HCT116 (cell line): ENCODE measurements around the gene PTGDS. TPM values are rescaled to one million over a fixed set of nuclear protein-coding genes. Genes with fewer than 3 reads are reported as not detected.

ENCODE experiments used
- ATAC-seq: fragments of 200-7000 bp; cut with Tn5 transposase; 2 replicates; pipeline ENCODE4 v1.9.1; 2020; ENCODE audit warnings: mild to moderate bottlenecking, moderate library complexity
- BruUV-seq: library from RNA; stranded (reverse); fragments of 400-500 nt; replicated peaks from 2 replicates; lab custom pipeline; 2021; lab: Mats Ljungman, UMichigan
- CTCF ChIA-PET: fragments of 300-600 bp; sonication (Branson Sonifier 250); formaldehyde crosslinking; loops from one replicate; lab custom pipeline; 2021; ENCODE audit warnings: antibody characterized with exemption; lab: Charles Lee
- POLR2A ChIA-PET: fragments of 300-600, 350-600 bp; sonication (Branson Sonifier 250); formaldehyde crosslinking; loops from one replicate; lab custom pipeline; 2021; ENCODE audit warnings: antibody characterized with exemption; lab: Charles Lee
- RAD21 ChIA-PET, 2 experiments: fragments of 300-600 bp; sonication (Branson Sonifier 250); formaldehyde crosslinking; loops; one replicate each; lab custom pipeline; 2023; ENCODE audit warnings: low total read pairs in 2 of 2; ENCODE audit not compliant: uncharacterized antibody in 2 of 2, unreplicated experiment in 2 of 2, low non-redundant PET in 1 of 2; lab: Charles Lee
- DNase-seq: peaks from one replicate; pipeline ENCODE4 v3.0.0-alpha.2; 2010; ENCODE audit warnings: low read depth, low spot score
- H2AFZ ChIP-seq: fragments of 200-600 bp; shearing (Covaris generic), sonication (generic); 2 replicates; pipeline ENCODE4 v1.6.1; 2017; ENCODE audit warnings: low read depth, mixed run types, mixed read lengths, antibody characterized with exemption, low read length; ENCODE audit not compliant: poor library complexity, severe bottlenecking
- H3K27ac ChIP-seq: 2 replicates; pipeline ENCODE4 v1.5.1; 2012; ENCODE audit warnings: low read depth, low read length
- H3K27me3 ChIP-seq: fragments of 200-600 bp; sonication (generic); 2 replicates; pipeline ENCODE4 v1.6.1; 2016; ENCODE audit warnings: mixed run types, low read length, mixed read lengths; ENCODE audit not compliant: insufficient read depth
- H3K36me3 ChIP-seq, 2 experiments: fragments of 200-500 bp in 1 of 2; fragments of 200-600 bp in 1 of 2; sonication (Bioruptor generic) in 1 of 2; sonication (generic) in 1 of 2; 2 replicates each; pipeline versions ENCODE4 v1.5.1 to v1.6.1; 2014 to 2016; ENCODE audit warnings: low read length in 2 of 2, inconsistent platforms in 1 of 2, mixed read lengths in 1 of 2, mixed run types in 1 of 2; ENCODE audit not compliant: insufficient read depth in 2 of 2, control insufficient read depth in 1 of 2
- H3K4me1 ChIP-seq, 2 experiments: fragments of 200-600 bp in 1 of 2; sonication (generic) in 1 of 2; 2 replicates each; pipeline versions ENCODE4 v1.5.1 to v1.6.1; 2012 to 2017; ENCODE audit warnings: low read length in 2 of 2, inconsistent platforms in 1 of 2, mild to moderate bottlenecking in 1 of 2, mixed read lengths in 1 of 2, mixed run types in 1 of 2, moderate library complexity in 1 of 2; ENCODE audit not compliant: insufficient read depth in 2 of 2, control insufficient read depth in 1 of 2
- H3K4me2 ChIP-seq: fragments of 200-600 bp; sonication (generic); 2 replicates; pipeline ENCODE4 v1.6.1; 2017; ENCODE audit warnings: mixed run types, low read length, mixed read lengths
- H3K4me3 ChIP-seq, 2 experiments: fragments of 200-600 bp in 1 of 2; sonication (generic) in 1 of 2; replicated peaks in 1 of 2; 2 replicates each; pipeline ENCODE4 v1.5.1; 2011 to 2016; ENCODE audit warnings: low read length in 2 of 2, control low read depth in 1 of 2, low read depth in 1 of 2, mild to moderate bottlenecking in 1 of 2, mixed read lengths in 1 of 2, mixed run types in 1 of 2
- H3K79me2 ChIP-seq: fragments of 200-600 bp; sonication (generic); 2 replicates; pipeline ENCODE4 v1.6.1; 2017; ENCODE audit warnings: mild to moderate bottlenecking, mixed run types, low read length, moderate library complexity, mixed read lengths; ENCODE audit not compliant: insufficient read depth
- H3K9ac ChIP-seq: fragments of 200-600 bp; sonication (generic); 2 replicates; pipeline ENCODE4 v1.6.1; 2016; ENCODE audit warnings: low read length, mixed read lengths
- H3K9me2 ChIP-seq: fragments of 200-600 bp; sonication (generic), shearing (Covaris generic); 2 replicates; pipeline ENCODE4 v1.6.1; 2017; ENCODE audit warnings: mixed run types, mild to moderate bottlenecking, moderate library complexity; ENCODE audit not compliant: insufficient read depth
- H3K9me3 ChIP-seq, 2 experiments: fragments of 200-500 bp in 1 of 2; fragments of 200-600 bp in 1 of 2; sonication (Bioruptor generic) in 1 of 2; sonication (generic) in 1 of 2; 2 replicates each; pipeline ENCODE4 v1.6.1; 2014 to 2017; ENCODE audit warnings: low read length in 2 of 2, mixed read lengths in 2 of 2, inconsistent platforms in 1 of 2, low read depth in 1 of 2, mild to moderate bottlenecking in 1 of 2, mixed run types in 1 of 2, moderate library complexity in 1 of 2; ENCODE audit not compliant: control insufficient read depth in 1 of 2, insufficient read depth in 1 of 2
- H4K20me1 ChIP-seq: fragments of 200-600 bp; sonication (generic), shearing (Covaris generic); 2 replicates; pipeline ENCODE4 v1.6.1; 2017; ENCODE audit warnings: mixed run types, mild to moderate bottlenecking, moderate library complexity; ENCODE audit not compliant: insufficient read depth
- ATF3 ChIP-seq: IDR thresholded peaks from 2 replicates; pipeline ENCODE4 v1.6.1; 2012
- CEBPB ChIP-seq: IDR thresholded peaks from 2 replicates; pipeline ENCODE4 v1.6.1; 2012; ENCODE audit warnings: low read depth
- EZH2 ChIP-seq: fragments of 200-600 bp; sonication (generic); IDR thresholded peaks from 2 replicates; pipeline ENCODE4 v1.6.1; 2017; ENCODE audit warnings: antibody characterized with exemption, mixed run types
- POLR2A ChIP-seq: IDR thresholded peaks from 2 replicates; pipeline ENCODE4 v1.7.0; 2011; ENCODE audit warnings: borderline replicate concordance; ENCODE audit not compliant: insufficient read depth, insufficient read length; ENCODE audit errors: extremely low read depth
- RAD21 ChIP-seq: IDR thresholded peaks from 2 replicates; pipeline ENCODE4 v1.6.1; 2012; ENCODE audit warnings: low read depth, mild to moderate bottlenecking
- SRF ChIP-seq: IDR thresholded peaks from 2 replicates; pipeline ENCODE4 v1.6.1; 2012; ENCODE audit warnings: low read depth
- YY1 ChIP-seq: IDR thresholded peaks from 2 replicates; pipeline ENCODE4 v1.6.1; 2011; ENCODE audit warnings: low read length, low read depth, moderate library complexity, mild to moderate bottlenecking; ENCODE audit not compliant: insufficient replicate concordance; ENCODE audit errors: extremely low read depth
- ZBTB33 ChIP-seq: IDR thresholded peaks from 2 replicates; pipeline ENCODE4 v1.6.1; 2011; ENCODE audit warnings: mild to moderate bottlenecking, low read length, moderate library complexity; ENCODE audit not compliant: insufficient replicate concordance; ENCODE audit errors: extremely low read depth
- intact Hi-C: fragments of 100-400 bp; cut with micrococcal nuclease; formaldehyde crosslinking; loops from 2 replicates; pipeline ENCODE4 v1.10.0; 2022
- total RNA-seq: library from RNA; stranded (reverse); gene quantifications from one replicate; pipeline ENCODE4 v1.2.1, GENCODE V29; 2021; ENCODE audit not compliant: unreplicated experiment

PTGDS gene
- total RNA-seq, 1 experiment from 2014 or later: 3.1 TPM

- ChIA-PET CTCF (no interaction called here), RAD21 (no interaction called here), POLR2A (interaction anchor here (1.3 kb wide), 1 partner anchor 11 kb away, joined by 3 read pairs; no protein-coding TSS in a partner anchor)
- intact Hi-C loops: no loop called here
- no peaks in the 10 kb centered on the region for H4K20me1 ChIP-seq
- H3K27me3 ChIP-seq: no peaks in the 10 kb centered on the region
- ATAC-seq: no peak
- H3K4me1 ChIP-seq: peaks cover 0 to 16% of the 10 kb centered on the region in 2 experiments; a peak in 2 of 4 replicates
- no peak overlapping the region for H3K27ac ChIP-seq
- no peaks in the 10 kb centered on the region for H3K79me2 ChIP-seq
- no peak overlapping the region for H2AFZ ChIP-seq
- H3K4me3 ChIP-seq: no peak overlapping the region
- BruUV-seq: no TSS peak
- no peaks in the 10 kb centered on the region for H3K36me3 ChIP-seq
- no peaks in the 10 kb centered on the region for H3K9me3 ChIP-seq
- no peaks in the 10 kb centered on the region for H3K9me2 ChIP-seq
- TF ChIP-seq POLR2A (no peak), ATF3 (no peak), CEBPB (no peak), RAD21 (no peak), ZBTB33 (no peak), SRF (no peak), EZH2 (no peak), YY1 (no peak)
- DNase-seq: no peak
- no peak overlapping the region for H3K9ac ChIP-seq
- H3K4me2 ChIP-seq: no peak overlapping the region
Observed at GRCh38 chr9:136980669-136981478, 3.6 kb downstream of the PTGDS start.
